HCT116 (cell line): ENCODE measurements around the gene ST6GALNAC2. TPM values are rescaled to one million over a fixed set of nuclear protein-coding genes. Genes with fewer than 3 reads are reported as not detected.
"Not testable (repeated sequence)": the region's sequence is repeated elsewhere in the genome, so short reads cannot be mapped to it uniquely, and the experiment has no call there.

Experiments
- ATAC-seq: fragments of 200-7000 bp; cut with Tn5 transposase; 2 replicates; pipeline ENCODE4 v1.9.1; 2020; ENCODE audit warnings: mild to moderate bottlenecking, moderate library complexity
- BruUV-seq: library from RNA; stranded (reverse); fragments of 400-500 nt; replicated peaks from 2 replicates; lab custom pipeline; 2021; lab: Mats Ljungman, UMichigan
- CTCF ChIA-PET: fragments of 300-600 bp; sonication (Branson Sonifier 250); formaldehyde crosslinking; loops from one replicate; lab custom pipeline; 2021; ENCODE audit warnings: antibody characterized with exemption; lab: Charles Lee
- POLR2A ChIA-PET: fragments of 300-600, 350-600 bp; sonication (Branson Sonifier 250); formaldehyde crosslinking; loops from one replicate; lab custom pipeline; 2021; ENCODE audit warnings: antibody characterized with exemption; lab: Charles Lee
- RAD21 ChIA-PET, 2 experiments: fragments of 300-600 bp; sonication (Branson Sonifier 250); formaldehyde crosslinking; loops; one replicate each; lab custom pipeline; 2023; ENCODE audit warnings: low total read pairs in 2 of 2; ENCODE audit not compliant: uncharacterized antibody in 2 of 2, unreplicated experiment in 2 of 2, low non-redundant PET in 1 of 2; lab: Charles Lee
- DNase-seq: peaks from one replicate; pipeline ENCODE4 v3.0.0-alpha.2; 2010; ENCODE audit warnings: low read depth, low spot score
- H2AFZ ChIP-seq: fragments of 200-600 bp; shearing (Covaris generic), sonication (generic); 2 replicates; pipeline ENCODE4 v1.6.1; 2017; ENCODE audit warnings: low read depth, mixed run types, mixed read lengths, antibody characterized with exemption, low read length; ENCODE audit not compliant: poor library complexity, severe bottlenecking
- H3K27ac ChIP-seq: 2 replicates; pipeline ENCODE4 v1.5.1; 2012; ENCODE audit warnings: low read depth, low read length
- H3K27me3 ChIP-seq: fragments of 200-600 bp; sonication (generic); 2 replicates; pipeline ENCODE4 v1.6.1; 2016; ENCODE audit warnings: mixed run types, low read length, mixed read lengths; ENCODE audit not compliant: insufficient read depth
- H3K36me3 ChIP-seq, 2 experiments: fragments of 200-500 bp in 1 of 2; fragments of 200-600 bp in 1 of 2; sonication (Bioruptor generic) in 1 of 2; sonication (generic) in 1 of 2; 2 replicates each; pipeline versions ENCODE4 v1.5.1 to v1.6.1; 2014 to 2016; ENCODE audit warnings: low read length in 2 of 2, inconsistent platforms in 1 of 2, mixed read lengths in 1 of 2, mixed run types in 1 of 2; ENCODE audit not compliant: insufficient read depth in 2 of 2, control insufficient read depth in 1 of 2
- H3K4me1 ChIP-seq, 2 experiments: fragments of 200-600 bp in 1 of 2; sonication (generic) in 1 of 2; 2 replicates each; pipeline versions ENCODE4 v1.5.1 to v1.6.1; 2012 to 2017; ENCODE audit warnings: low read length in 2 of 2, inconsistent platforms in 1 of 2, mild to moderate bottlenecking in 1 of 2, mixed read lengths in 1 of 2, mixed run types in 1 of 2, moderate library complexity in 1 of 2; ENCODE audit not compliant: insufficient read depth in 2 of 2, control insufficient read depth in 1 of 2
- H3K4me2 ChIP-seq: fragments of 200-600 bp; sonication (generic); 2 replicates; pipeline ENCODE4 v1.6.1; 2017; ENCODE audit warnings: mixed run types, low read length, mixed read lengths
- H3K4me3 ChIP-seq, 2 experiments: fragments of 200-600 bp in 1 of 2; sonication (generic) in 1 of 2; replicated peaks in 1 of 2; 2 replicates each; pipeline ENCODE4 v1.5.1; 2011 to 2016; ENCODE audit warnings: low read length in 2 of 2, control low read depth in 1 of 2, low read depth in 1 of 2, mild to moderate bottlenecking in 1 of 2, mixed read lengths in 1 of 2, mixed run types in 1 of 2
- H3K79me2 ChIP-seq: fragments of 200-600 bp; sonication (generic); 2 replicates; pipeline ENCODE4 v1.6.1; 2017; ENCODE audit warnings: mild to moderate bottlenecking, mixed run types, low read length, moderate library complexity, mixed read lengths; ENCODE audit not compliant: insufficient read depth
- H3K9ac ChIP-seq: fragments of 200-600 bp; sonication (generic); 2 replicates; pipeline ENCODE4 v1.6.1; 2016; ENCODE audit warnings: low read length, mixed read lengths
- H3K9me2 ChIP-seq: fragments of 200-600 bp; sonication (generic), shearing (Covaris generic); 2 replicates; pipeline ENCODE4 v1.6.1; 2017; ENCODE audit warnings: mixed run types, mild to moderate bottlenecking, moderate library complexity; ENCODE audit not compliant: insufficient read depth
- H3K9me3 ChIP-seq, 2 experiments: fragments of 200-500 bp in 1 of 2; fragments of 200-600 bp in 1 of 2; sonication (Bioruptor generic) in 1 of 2; sonication (generic) in 1 of 2; 2 replicates each; pipeline ENCODE4 v1.6.1; 2014 to 2017; ENCODE audit warnings: low read length in 2 of 2, mixed read lengths in 2 of 2, inconsistent platforms in 1 of 2, low read depth in 1 of 2, mild to moderate bottlenecking in 1 of 2, mixed run types in 1 of 2, moderate library complexity in 1 of 2; ENCODE audit not compliant: control insufficient read depth in 1 of 2, insufficient read depth in 1 of 2
- H4K20me1 ChIP-seq: fragments of 200-600 bp; sonication (generic), shearing (Covaris generic); 2 replicates; pipeline ENCODE4 v1.6.1; 2017; ENCODE audit warnings: mixed run types, mild to moderate bottlenecking, moderate library complexity; ENCODE audit not compliant: insufficient read depth
- CEBPB ChIP-seq: IDR thresholded peaks from 2 replicates; pipeline ENCODE4 v1.6.1; 2012; ENCODE audit warnings: low read depth
- MAX ChIP-seq: IDR thresholded peaks from 2 replicates; pipeline ENCODE4 v1.6.1; 2012
- TCF7L2 ChIP-seq: IDR thresholded peaks from 2 replicates; pipeline ENCODE4 v1.7.0; 2011; ENCODE audit warnings: borderline replicate concordance, inconsistent platforms; ENCODE audit not compliant: insufficient read depth, insufficient read length; ENCODE audit errors: extremely low read depth
- intact Hi-C: fragments of 100-400 bp; cut with micrococcal nuclease; formaldehyde crosslinking; loops from 2 replicates; pipeline ENCODE4 v1.10.0; 2022
- total RNA-seq: library from RNA; stranded (reverse); gene quantifications from one replicate; pipeline ENCODE4 v1.2.1, GENCODE V29; 2021; ENCODE audit not compliant: unreplicated experiment

ST6GALNAC2 gene
- total RNA-seq, 1 experiment from 2014 or later, result 14.7 TPM

GRCh38 chr17:76560036-76560876 is 25.4 kb downstream of the ST6GALNAC2 start:
- DNase-seq, result no peak
- peak overlapping the region; percentile 15; the same call in 1 of the 2 replicates for H3K9ac ChIP-seq
- no peak for ATAC-seq
- H3K27me3 ChIP-seq, result no peaks in the 10 kb centered on the region
- H4K20me1 ChIP-seq, result peaks cover 36% of the 10 kb centered on the region; the same call in 1 of the 2 replicates
- no peaks in the 10 kb centered on the region for H3K9me2 ChIP-seq
- no peaks in the 10 kb centered on the region for H3K9me3 ChIP-seq
- H3K36me3 ChIP-seq, result peaks cover 31 to 60% of the 10 kb centered on the region in 2 experiments
- intact Hi-C loops, result no loop called here
- H3K4me3 ChIP-seq, result no peak overlapping the region
- POLR2A ChIA-PET, result interaction anchor here (1.7 to 4.0 kb wide), 4 partner anchors 20 to 64 kb away, joined by 5 to 23 read pairs (median 6); partner anchors contain the start of gene PRCD
- TF ChIP-seq CEBPB (no peak), TCF7L2 (no peak), MAX (no peak)
- no TSS peak for BruUV-seq
- H3K4me1 ChIP-seq, result peaks cover 12 to 41% of the 10 kb centered on the region in 2 experiments; a peak in 3 of 4 replicates
- CTCF ChIA-PET, result interaction anchor here (1.1 to 1.7 kb wide), 2 partner anchors 64 to 121 kb away, joined by 3 to 5 read pairs; no protein-coding TSS in a partner anchor
- H3K4me2 ChIP-seq, result peak overlapping the region; percentile 87; the same call in 1 of the 2 replicates
- H2AFZ ChIP-seq, result no peak overlapping the region
- RAD21 ChIA-PET, result no interaction called here
- H3K79me2 ChIP-seq, result peaks cover 65% of the 10 kb centered on the region
- H3K27ac ChIP-seq, result peak overlapping the region; percentile 25; the same call in 1 of the 2 replicates

GRCh38 chr17:76559460-76559859 is 26.2 kb downstream of the ST6GALNAC2 start:
- Histone ChIP-seq H3K27ac (peak overlapping the region; percentile 87), H3K4me2 (peak overlapping the region; percentile 87), H3K4me1 (peaks cover 12 to 41% of the 10 kb centered on the region in 2 experiments; a peak in 3 of 4 replicates), H3K9ac (peak overlapping the region; percentile 99; the same call in 1 of the 2 replicates), H3K79me2 (peaks cover 58% of the 10 kb centered on the region), H3K4me3 (peak overlapping the region; percentile 94 to 96), H4K20me1 (peaks cover 31% of the 10 kb centered on the region; the same call in 1 of the 2 replicates), H3K36me3 (peaks cover 27 to 52% of the 10 kb centered on the region in 2 experiments)
- H2AFZ ChIP-seq, H3K27me3 ChIP-seq, DNase-seq, BruUV-seq, H3K9me3 ChIP-seq, RAD21 ChIA-PET, intact Hi-C loops, H3K9me2 ChIP-seq, ATAC-seq: not testable (repeated sequence)
- POLR2A ChIA-PET, result interaction anchor here (1.7 to 4.0 kb wide), 3 partner anchors 19 to 65 kb away, joined by 5 to 23 read pairs (median 8); partner anchors contain the start of gene PRCD
- CTCF ChIA-PET, result interaction anchor here (1.7 to 3.9 kb wide), 3 partner anchors 54 to 122 kb away, joined by 5 to 31 read pairs (median 21); no protein-coding TSS in a partner anchor
